G401.6 (cell line): ENCODE results near the gene PITX2.

Source experiments
- FAIRE-seq: peaks from 2 replicates; lab custom pipeline; 2012; peaks lifted over from hg19 to GRCh38; lab: Jason Lieb, UNC

The PITX2 gene

GRCh38 chr4:110622841-110623717, at the start of gene PITX2:
PITX2 (minus strand) TSS chr4:110623077; CDS start chr4:110622460, 617 bp downstream.
- FAIRE-seq = no peak

GRCh38 chr4:110671679-110672078, 48.8 kb upstream of the PITX2 start:
- no peak for FAIRE-seq

- no peak for FAIRE-seq
Observed at GRCh38 chr4:110669663-110670062, 46.8 kb upstream of the PITX2 start.

- no peak for FAIRE-seq
Observed at GRCh38 chr4:110668463-110669235, 45.8 kb upstream of the PITX2 start.

- FAIRE-seq = no peak
Observed at GRCh38 chr4:110667670-110668069, 44.8 kb upstream of the PITX2 start.

GRCh38 chr4:110666030-110666429, 43.2 kb upstream of the PITX2 start:
- FAIRE-seq = no peak

GRCh38 chr4:110663738-110664444, 41.0 kb upstream of the PITX2 start:
- FAIRE-seq = no peak

- no peak for FAIRE-seq
Observed at GRCh38 chr4:110663206-110663605, 40.3 kb upstream of the PITX2 start.

- FAIRE-seq = no peak
Observed at GRCh38 chr4:110660755-110661154, 37.9 kb upstream of the PITX2 start.

GRCh38 chr4:110654254-110654635, 31.4 kb upstream of the PITX2 start:
- FAIRE-seq = no peak

- no peak for FAIRE-seq
Observed at GRCh38 chr4:110653321-110654253, 30.7 kb upstream of the PITX2 start.

- FAIRE-seq = no peak
Observed at GRCh38 chr4:110644008-110644407, 21.1 kb upstream of the PITX2 start.

GRCh38 chr4:110643096-110643495, 20.2 kb upstream of the PITX2 start:
- no peak for FAIRE-seq

- no peak for FAIRE-seq
Observed at GRCh38 chr4:110641218-110641617, 18.3 kb upstream of the PITX2 start.

GRCh38 chr4:110640576-110640975, 17.7 kb upstream of the PITX2 start:
- no peak for FAIRE-seq

GRCh38 chr4:110639207-110640090, 16.6 kb upstream of the PITX2 start:
- FAIRE-seq = no peak

- FAIRE-seq = no peak
Observed at GRCh38 chr4:110638089-110638746, 15.3 kb upstream of the PITX2 start.

GRCh38 chr4:110637408-110638088, 14.7 kb upstream of the PITX2 start:
- FAIRE-seq = no peak

- no peak for FAIRE-seq
Observed at GRCh38 chr4:110636680-110637407, 14.0 kb upstream of the PITX2 start.
